ENCODE data around the gene GDA.

DNA sequence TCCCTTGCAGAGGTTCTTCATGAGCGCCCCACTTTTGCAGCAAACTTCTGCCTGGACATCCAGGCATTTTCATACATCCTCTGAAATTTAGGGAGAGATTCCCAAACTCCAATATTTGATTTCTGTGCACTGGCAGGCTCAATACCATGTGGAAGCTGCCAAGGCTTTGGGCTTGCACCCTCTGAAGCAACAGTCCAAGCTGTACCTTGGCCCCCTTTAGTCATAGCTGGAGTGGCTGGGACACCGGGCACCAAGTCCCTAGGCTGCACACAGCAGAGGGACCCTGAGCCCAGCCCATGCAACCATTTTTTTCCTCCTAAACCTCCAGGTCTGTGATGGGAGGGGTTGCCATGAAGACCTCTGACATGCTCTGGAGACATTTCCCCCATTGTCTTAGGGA, 141.1 kb downstream of the GDA start:
- TF ChIP-seq POLR2A (IDR thresholded peaks at IDR 0.05; ENCODE audit: low read depth, low read length) (no peak), CHD1 (IDR thresholded peaks at IDR 0.05; ENCODE audit: low read depth, low read length) (no peak), RCOR1 (IDR thresholded peaks at IDR 0.05; ENCODE audit: insufficient replicate concordance, low read length) (no peak), MAFK (IDR thresholded peaks at IDR 0.05; ENCODE audit: low read depth, low read length) (no peak)
- TF ChIP-seq, protein P1, sequence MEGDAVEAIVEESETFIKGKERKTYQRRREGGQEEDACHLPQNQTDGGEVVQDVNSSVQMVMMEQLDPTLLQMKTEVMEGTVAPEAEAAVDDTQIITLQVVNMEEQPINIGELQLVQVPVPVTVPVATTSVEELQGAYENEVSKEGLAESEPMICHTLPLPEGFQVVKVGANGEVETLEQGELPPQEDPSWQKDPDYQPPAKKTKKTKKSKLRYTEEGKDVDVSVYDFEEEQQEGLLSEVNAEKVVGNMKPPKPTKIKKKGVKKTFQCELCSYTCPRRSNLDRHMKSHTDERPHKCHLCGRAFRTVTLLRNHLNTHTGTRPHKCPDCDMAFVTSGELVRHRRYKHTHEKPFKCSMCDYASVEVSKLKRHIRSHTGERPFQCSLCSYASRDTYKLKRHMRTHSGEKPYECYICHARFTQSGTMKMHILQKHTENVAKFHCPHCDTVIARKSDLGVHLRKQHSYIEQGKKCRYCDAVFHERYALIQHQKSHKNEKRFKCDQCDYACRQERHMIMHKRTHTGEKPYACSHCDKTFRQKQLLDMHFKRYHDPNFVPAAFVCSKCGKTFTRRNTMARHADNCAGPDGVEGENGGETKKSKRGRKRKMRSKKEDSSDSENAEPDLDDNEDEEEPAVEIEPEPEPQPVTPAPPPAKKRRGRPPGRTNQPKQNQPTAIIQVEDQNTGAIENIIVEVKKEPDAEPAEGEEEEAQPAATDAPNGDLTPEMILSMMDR (conservative IDR thresholded peaks at IDR 0.05; ENCODE audit: low read depth, low read length): no peak
- TF ChIP-seq, protein P2, sequence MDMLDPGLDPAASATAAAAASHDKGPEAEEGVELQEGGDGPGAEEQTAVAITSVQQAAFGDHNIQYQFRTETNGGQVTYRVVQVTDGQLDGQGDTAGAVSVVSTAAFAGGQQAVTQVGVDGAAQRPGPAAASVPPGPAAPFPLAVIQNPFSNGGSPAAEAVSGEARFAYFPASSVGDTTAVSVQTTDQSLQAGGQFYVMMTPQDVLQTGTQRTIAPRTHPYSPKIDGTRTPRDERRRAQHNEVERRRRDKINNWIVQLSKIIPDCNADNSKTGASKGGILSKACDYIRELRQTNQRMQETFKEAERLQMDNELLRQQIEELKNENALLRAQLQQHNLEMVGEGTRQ (IDR thresholded peaks at IDR 0.05; ENCODE audit: low read depth, low read length): no peak
- TF ChIP-seq, protein P3, sequence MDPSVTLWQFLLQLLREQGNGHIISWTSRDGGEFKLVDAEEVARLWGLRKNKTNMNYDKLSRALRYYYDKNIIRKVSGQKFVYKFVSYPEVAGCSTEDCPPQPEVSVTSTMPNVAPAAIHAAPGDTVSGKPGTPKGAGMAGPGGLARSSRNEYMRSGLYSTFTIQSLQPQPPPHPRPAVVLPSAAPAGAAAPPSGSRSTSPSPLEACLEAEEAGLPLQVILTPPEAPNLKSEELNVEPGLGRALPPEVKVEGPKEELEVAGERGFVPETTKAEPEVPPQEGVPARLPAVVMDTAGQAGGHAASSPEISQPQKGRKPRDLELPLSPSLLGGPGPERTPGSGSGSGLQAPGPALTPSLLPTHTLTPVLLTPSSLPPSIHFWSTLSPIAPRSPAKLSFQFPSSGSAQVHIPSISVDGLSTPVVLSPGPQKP (IDR thresholded peaks at IDR 0.05; ENCODE audit: borderline replicate concordance, low read depth, low read length): no peak
